Stimulated activated CD8-positive, alpha-beta memory T cell treated with anti-CD3 and anti-CD28 coated beads, Interleukin-2, amount 100 ng/mL, for 48 hours (primary cell): Measurements from ENCODE around the gene CELF5.
"Not testable (repeated sequence)": the region's sequence is repeated elsewhere in the genome, so short reads cannot be mapped to it uniquely, and the experiment has no call there.

Experiments
- DNase-seq, 2 donors: peaks; one replicate each; pipeline ENCODE4 v3.0.0-alpha.2; 2020; ENCODE audit warnings: low read depth in 2 of 2

CELF5 gene

DNA sequence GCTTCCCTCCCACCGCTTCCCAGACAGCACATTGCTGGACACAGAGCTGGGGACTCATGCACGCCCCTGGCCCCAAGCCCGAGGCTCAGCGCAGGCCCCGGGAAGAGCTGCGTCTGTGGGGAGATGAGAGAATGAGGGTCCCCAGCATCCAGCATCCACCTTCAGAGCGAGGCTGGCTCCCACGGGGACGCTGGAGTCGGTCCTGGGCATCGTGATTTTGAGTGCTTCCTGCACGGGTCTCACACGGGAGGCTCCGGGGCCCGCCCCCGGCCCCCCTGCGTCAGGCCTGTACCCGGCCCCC lies 34.0 kb upstream of the CELF5 start:
- no peak for DNase-seq

- DNase-seq = no peak
These were observed 33.3 kb upstream of the CELF5 start for GRCh38 chr19:3190921-3191805.

- DNase-seq = not testable (repeated sequence)
These were observed 32.7 kb upstream of the CELF5 start for GRCh38 chr19:3191806-3192104.

DNA sequence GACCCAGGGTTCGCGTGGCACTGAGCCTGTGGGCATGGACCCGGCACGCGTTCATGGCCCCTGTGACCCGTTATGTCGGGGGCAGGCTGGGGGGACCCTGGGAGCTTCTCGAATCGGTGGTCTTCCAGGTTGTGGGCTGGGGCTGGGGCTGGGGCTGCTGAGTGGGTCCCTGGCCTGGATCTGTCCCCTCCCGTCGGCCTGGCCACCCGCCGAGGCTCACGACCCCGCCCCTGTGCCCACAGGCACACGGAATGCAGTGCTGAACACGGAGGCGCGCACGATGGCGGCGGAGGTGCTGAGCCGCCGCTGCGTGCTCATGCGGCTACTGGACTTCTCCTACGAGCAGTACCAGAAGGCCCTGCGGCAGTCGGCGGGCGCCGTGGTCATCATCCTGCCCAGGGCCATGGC lies 32.2 kb upstream of the CELF5 start:
- DNase-seq = no peak

DNA sequence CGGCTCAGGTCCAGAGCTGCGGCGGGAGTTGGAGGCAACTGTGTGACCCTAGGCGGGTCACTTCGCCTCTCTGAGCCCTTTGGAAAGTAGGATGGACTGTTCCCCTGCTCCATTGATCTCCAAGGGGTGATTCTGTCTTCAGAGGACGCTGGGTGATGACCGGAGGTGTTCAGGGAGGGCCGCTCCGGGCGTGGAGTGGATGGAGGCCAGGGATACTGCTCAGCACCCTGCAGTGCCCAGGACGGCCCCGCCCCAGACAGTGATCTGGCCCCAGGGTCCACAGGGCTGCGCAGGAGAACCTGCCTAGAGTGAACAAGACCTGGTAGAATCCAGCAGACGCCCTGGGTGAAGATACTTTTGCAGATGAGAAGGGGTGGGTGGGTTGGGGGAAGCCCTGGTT lies 31.8 kb upstream of the CELF5 start:
- DNase-seq = no peak

DNA sequence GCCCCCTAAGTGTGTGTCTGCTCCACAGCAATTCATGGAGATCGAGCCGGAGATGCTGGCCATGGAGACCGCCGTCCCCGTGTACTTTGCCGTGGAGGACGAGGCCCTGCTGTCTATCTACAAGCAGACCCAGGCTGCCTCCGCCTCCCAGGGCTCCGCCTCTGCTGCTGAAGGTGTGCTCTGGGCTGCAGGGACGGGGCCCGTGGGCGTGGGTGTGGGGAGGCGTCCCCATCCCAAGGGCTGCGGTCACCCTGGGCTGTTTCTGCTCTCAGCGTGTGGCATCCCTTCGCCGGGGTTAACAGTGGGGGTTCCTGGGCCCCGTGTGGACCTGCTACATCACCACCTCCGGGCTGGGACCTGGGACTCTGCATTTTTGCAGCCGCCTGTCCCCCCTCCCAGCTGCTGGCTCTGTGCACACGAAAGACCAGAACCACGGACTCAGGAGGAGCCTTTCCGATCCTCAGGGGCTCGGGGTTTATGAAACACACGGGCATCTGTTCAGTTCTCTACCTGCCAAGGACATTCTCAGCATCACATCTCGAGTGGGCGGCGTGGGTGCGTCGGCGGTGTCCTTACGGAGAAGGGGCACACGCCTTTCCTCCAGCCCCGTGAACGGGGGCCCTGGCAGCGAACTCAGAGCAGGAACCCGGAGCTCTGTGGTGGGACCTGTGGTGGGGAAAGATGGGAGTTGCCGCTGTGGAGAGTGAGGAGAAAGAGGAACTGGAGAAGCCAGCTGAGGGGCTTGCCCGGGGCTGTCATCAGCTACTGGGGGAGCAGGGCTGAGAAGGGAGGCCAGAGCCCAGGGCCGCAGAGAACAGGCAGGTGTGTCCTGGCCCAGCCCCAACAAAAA lies 31.0 kb upstream of the CELF5 start:
- no peak for DNase-seq

GRCh38 chr19:3194106-3195087 lies 30.1 kb upstream of the CELF5 start:
- DNase-seq = no peak

- no peak for DNase-seq
These were observed 28.2 kb upstream of the CELF5 start for GRCh38 chr19:3196064-3196932.

GRCh38 chr19:3196933-3197205 lies 27.6 kb upstream of the CELF5 start:
- DNase-seq = no peak

DNA sequence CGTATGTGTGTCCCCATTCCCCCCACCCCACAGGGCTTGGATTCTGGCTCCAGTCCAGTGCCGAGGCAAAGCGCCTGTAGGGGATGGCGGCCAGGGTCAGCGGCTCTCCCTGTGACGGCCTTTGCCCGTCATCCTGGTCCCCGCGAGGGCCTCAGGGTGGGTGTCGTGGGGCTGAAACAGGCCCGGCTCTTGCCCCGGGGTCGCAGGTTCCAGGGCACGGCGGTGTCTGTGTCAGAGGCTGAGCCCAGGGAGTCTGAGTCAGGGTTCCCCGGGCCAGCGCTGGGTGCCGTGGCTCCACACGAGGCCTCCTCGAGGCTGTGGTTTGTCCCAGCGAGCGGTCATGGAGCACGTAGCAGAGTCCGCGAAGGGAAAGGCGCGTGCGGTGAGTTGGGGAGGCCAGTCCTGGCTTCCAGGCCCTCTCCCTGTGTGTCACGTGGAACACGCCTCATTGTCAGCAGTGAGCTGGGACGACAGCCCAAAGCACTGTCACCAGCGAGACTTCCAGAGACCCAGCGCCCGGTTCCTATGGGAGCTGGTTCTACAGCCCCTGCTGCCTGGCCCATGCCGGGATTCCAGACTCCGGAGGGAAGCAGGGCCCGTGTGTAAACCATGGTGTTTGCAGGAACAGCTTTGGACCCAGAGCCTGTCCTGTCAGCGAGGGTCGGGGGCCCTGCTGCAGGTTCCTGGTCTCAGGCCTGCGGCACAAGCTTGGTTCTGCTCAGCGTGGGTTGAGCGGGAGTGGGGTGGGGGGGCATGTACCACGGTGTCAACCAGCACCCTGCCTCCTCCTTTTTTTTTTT lies 25.4 kb upstream of the CELF5 start:
- DNase-seq = no peak

DNA sequence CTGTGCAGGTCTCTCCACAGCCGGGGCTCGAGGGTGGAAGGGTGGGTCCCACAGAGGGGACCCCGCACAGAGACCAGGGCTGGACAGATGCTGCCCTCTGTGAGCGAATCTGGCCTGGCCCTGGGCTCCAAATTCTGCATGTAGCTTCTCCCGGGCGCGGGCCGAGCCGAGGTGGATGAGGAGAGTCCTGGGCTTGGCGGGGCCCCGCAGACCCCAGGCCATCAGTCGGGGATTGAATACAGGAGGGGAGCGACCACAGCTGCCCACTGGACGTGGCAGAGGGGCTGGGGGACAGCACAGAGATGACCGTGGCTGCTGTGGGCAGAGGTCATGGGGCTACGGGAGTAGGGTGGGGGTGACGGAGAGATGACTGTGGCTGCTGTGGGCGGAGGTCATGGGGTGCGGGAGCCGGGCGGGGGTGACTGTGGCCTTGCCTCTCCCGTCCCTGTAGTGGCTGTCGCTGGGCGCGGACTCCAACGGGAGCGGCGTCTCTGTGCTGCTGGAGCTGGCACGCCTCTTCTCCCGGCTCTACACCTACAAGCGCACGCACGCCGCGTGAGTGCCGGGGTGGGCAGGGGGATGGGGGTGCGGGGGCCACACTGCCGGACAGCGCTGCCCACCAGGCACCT lies 23.3 kb upstream of the CELF5 start:
- DNase-seq = no peak

- DNase-seq = no peak
These were observed 22.6 kb upstream of the CELF5 start for GRCh38 chr19:3201911-3202310.

DNA sequence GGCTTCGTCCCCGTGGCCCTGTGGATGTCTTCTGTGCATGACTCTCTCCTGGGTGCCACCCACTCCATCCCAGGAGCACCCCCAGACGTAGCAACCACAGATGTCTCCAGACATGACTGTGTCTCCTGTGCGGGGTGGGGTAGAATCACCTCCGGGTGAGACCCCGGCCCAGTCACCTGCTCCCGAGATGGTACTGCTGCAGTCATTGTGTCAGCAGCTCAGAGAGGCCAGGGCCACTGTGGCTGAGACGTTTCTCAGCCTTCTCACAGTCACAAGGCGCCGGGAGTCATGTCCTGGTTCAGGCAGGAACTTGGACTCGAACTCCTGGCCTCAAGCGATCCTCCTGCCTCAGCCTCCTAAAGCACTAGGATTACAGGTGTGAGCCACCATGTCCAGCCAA lies 22.1 kb upstream of the CELF5 start:
- no peak for DNase-seq

DNA sequence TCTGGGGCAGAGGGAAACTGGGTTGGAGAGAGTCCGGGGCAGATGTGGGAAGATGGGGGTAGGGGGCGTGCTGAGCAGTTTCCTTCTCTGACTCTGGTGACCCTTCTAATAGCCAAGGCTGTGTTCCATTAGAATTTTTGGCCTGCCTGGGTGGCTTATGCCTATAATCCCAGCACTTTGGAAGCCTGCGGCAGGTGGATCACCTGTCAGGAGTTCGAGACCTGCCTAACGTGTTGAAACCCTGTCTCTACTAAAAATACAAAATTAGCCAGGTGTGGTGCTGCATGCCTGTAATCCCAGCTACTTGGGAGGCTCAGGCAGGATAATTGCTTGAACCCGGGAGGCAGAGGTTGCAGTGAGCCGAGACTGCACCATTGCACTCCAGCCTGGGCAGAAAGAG lies 21.6 kb upstream of the CELF5 start:
- not testable (repeated sequence) for DNase-seq

DNA sequence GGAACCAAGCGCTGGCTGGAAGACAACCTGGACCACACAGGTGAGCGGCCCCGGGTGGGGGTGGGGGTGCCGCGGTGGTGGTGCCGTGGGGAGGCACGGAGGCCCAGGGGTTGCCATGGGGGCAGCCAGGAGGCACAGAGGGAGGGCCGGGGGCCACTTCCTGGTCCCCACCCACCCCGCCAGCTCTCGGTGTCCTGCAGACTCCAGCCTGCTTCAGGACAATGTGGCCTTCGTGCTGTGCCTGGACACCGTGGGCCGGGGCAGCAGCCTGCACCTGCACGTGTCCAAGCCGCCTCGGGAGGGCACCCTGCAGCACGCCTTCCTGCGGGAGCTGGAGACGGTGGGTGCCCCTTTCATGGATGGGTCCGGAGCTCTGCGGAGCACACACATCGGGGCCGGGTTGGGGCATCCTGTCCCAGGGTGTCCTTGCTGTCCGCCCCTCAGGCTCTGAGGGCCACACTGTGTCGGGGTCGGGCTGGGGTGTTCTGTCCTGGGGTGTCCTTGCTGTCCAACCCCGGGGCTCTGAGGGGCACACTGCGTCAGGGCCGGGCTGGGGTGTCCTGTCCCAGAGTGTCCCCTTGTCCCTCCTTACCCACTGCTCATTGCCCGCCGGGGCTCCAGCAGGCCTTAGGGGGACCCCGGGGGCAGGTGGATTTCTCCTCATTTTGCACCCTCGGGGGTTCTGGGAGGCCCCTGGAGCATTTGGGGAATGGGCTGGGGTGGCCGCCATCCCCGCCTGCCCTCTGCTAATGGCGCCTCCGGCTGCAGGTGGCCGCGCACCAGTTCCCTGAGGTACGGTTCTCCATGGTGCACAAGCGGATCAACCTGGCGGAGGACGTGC lies 20.4 kb upstream of the CELF5 start:
- no peak for DNase-seq

GRCh38 chr19:3204646-3205275 lies 19.7 kb upstream of the CELF5 start:
- no peak for DNase-seq

DNA sequence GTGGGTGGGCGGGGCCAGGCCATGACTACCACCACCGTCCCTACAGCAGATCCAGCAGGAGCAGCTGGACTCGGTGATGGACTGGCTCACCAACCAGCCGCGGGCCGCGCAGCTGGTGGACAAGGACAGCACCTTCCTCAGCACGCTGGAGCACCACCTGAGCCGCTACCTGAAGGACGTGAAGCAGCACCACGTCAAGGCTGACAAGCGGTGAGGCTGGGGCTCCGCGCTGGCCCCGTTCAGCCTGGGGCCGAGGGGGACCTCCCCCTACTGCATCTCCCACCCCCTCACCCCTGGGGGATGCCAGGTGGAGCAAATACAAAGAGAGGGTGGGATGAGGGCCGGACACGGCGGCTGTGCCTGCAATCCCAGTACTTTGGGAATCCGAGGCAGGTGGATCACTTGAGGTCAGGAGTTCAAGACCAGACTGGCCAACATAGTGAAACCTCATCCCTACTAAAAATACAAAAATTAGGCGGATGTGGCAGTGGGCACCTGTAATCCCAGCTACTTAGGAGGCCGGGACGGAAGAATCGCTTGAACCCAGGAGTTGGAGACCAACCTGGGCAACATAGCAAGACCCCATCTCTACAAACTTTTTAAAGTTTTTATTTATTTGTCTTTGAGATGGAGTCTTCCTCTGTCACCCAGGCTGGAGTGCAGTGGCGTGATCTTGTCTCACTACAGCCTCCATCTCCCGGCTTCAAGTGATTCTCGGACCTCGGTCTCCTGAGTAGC lies 18.1 kb upstream of the CELF5 start:
- no peak for DNase-seq
